GM23338 (cell line): ENCODE results near the gene RAB36. TPM values are rescaled to one million over a fixed set of nuclear protein-coding genes. Genes with fewer than 3 reads are reported as not detected.

ENCODE experiments used
- ATAC-seq: fragments of 200-7000 bp; cut with Tn5 transposase; 3 replicates; pipeline ENCODE4 v1.9.1; 2020
- DNase-seq: peaks from one replicate; pipeline ENCODE4 v3.0.0-alpha.2; 2015; ENCODE audit warnings: low spot score
- H2AFZ ChIP-seq: fragments of 200-600 bp; sonication (generic); 2 replicates; pipeline ENCODE4 v1.8.0; 2016; ENCODE audit warnings: antibody characterized with exemption, mild to moderate bottlenecking, moderate library complexity
- H3F3A ChIP-seq: fragments of 200-600 bp; sonication (generic); replicated peaks from 2 replicates; pipeline ENCODE4 v1.8.0; 2017; ENCODE audit warnings: antibody characterized with exemption, mixed run types, low read depth
- H3K27ac ChIP-seq: fragments of 200-600 bp; sonication (generic); 2 replicates; pipeline ENCODE4 v1.6.1; 2016; ENCODE audit warnings: low read depth
- H3K27me3 ChIP-seq: fragments of 200-600 bp; sonication (generic); 2 replicates; pipeline ENCODE4 v1.8.0; 2016; ENCODE audit warnings: mild to moderate bottlenecking, mixed run types, moderate library complexity; ENCODE audit not compliant: insufficient read depth
- H3K36me3 ChIP-seq: fragments of 200-600 bp; sonication (generic); 2 replicates; pipeline ENCODE4 v1.8.0; 2016; ENCODE audit warnings: mild to moderate bottlenecking; ENCODE audit not compliant: insufficient read depth
- H3K4me1 ChIP-seq: fragments of 200-600 bp; sonication (generic); 2 replicates; pipeline ENCODE4 v1.8.0; 2016; ENCODE audit warnings: mild to moderate bottlenecking, moderate library complexity; ENCODE audit not compliant: insufficient read depth
- H3K4me2 ChIP-seq: fragments of 200-600 bp; sonication (generic); 2 replicates; pipeline ENCODE4 v1.7.1; 2017; ENCODE audit warnings: mixed run types
- H3K4me3 ChIP-seq: fragments of 200-600 bp; sonication (generic); 2 replicates; pipeline ENCODE4 v1.6.1; 2016; ENCODE audit warnings: mixed run types
- H3K79me2 ChIP-seq: fragments of 200-600 bp; sonication (generic); replicated peaks from 2 replicates; pipeline ENCODE4 v1.8.0; 2017; ENCODE audit warnings: mild to moderate bottlenecking; ENCODE audit not compliant: insufficient read depth
- H3K9me2 ChIP-seq: fragments of 200-600 bp; sonication (generic); 2 replicates; pipeline ENCODE4 v1.8.0; 2017; ENCODE audit not compliant: insufficient read depth
- H4K20me1 ChIP-seq: fragments of 200-600 bp; sonication (generic); replicated peaks from 2 replicates; pipeline ENCODE4 v1.8.0; 2017; ENCODE audit warnings: mild to moderate bottlenecking; ENCODE audit not compliant: insufficient read depth
- H3K27ac Mint-ChIP-seq: 2 replicates; pipeline ENCODE4 v1.8.0; 2020; ENCODE audit warnings: inconsistent platforms, mild to moderate bottlenecking, moderate library complexity, mixed read lengths
- H3K27me3 Mint-ChIP-seq: 3 replicates; pipeline ENCODE4 v1.8.0; 2022; ENCODE audit warnings: low read depth, mild to moderate bottlenecking, moderate library complexity, mixed read lengths, inconsistent platforms; ENCODE audit not compliant: insufficient read depth, poor library complexity
- H3K36me3 Mint-ChIP-seq: 3 replicates; pipeline ENCODE4 v1.8.0; 2021; ENCODE audit warnings: low read depth, mild to moderate bottlenecking, inconsistent platforms, moderate library complexity, mixed read lengths
- H3K4me1 Mint-ChIP-seq: 3 replicates; pipeline ENCODE4 v1.8.0; 2020; ENCODE audit warnings: mild to moderate bottlenecking, inconsistent platforms, mixed read lengths
- H3K4me3 Mint-ChIP-seq: 3 replicates; pipeline ENCODE4 v1.8.0; 2021; ENCODE audit warnings: moderate library complexity, mild to moderate bottlenecking, inconsistent platforms, mixed read lengths
- H3K9me3 Mint-ChIP-seq: 3 replicates; pipeline ENCODE4 v1.8.0; 2020; ENCODE audit warnings: moderate library complexity, mild to moderate bottlenecking, inconsistent platforms, mixed read lengths
- CREB1 ChIP-seq: fragments of 250-450 bp; sonication (Bioruptor Pico); IDR thresholded peaks from 2 replicates; pipeline ENCODE4 v1.5.0; 2020; ENCODE audit warnings: low read depth, mild to moderate bottlenecking, moderate library complexity
- JUNB ChIP-seq: IDR thresholded peaks from one replicate; pipeline ENCODE4 v1.6.1; 2016; ENCODE audit warnings: antibody characterized with exemption; ENCODE audit not compliant: unreplicated experiment
- NANOG ChIP-seq: IDR thresholded peaks from 2 replicates; pipeline ENCODE4 v1.6.1; 2016; ENCODE audit warnings: antibody characterized with exemption, borderline replicate concordance
- POLR2AphosphoS5 ChIP-seq: IDR thresholded peaks from 2 replicates; pipeline ENCODE4 v1.6.1; 2016; ENCODE audit warnings: antibody characterized with exemption, low read depth
- STAT1 ChIP-seq: IDR thresholded peaks from one replicate; pipeline ENCODE4 v1.6.1; 2016; ENCODE audit warnings: antibody characterized with exemption; ENCODE audit not compliant: unreplicated experiment
- ZNF331 ChIP-seq: fragments of 250-450 bp; sonication (Bioruptor Pico); IDR thresholded peaks from 2 replicates; pipeline ENCODE4 v1.5.0; 2020; ENCODE audit warnings: low read depth, mild to moderate bottlenecking, moderate library complexity
- polyA plus RNA-seq: library from polyadenylated mRNA; unstranded; fragments of >200 nt; fragmentation: Nextera tagmentation; extraction: Ambion mirVana; gene quantifications from 2 replicates; pipeline ENCODE4 v1.2.1, GENCODE V29; 2016
- total RNA-seq: library from RNA; depleted of rRNA; stranded (reverse); fragments of >200 nt; shearing (Covaris generic); gene quantifications from 2 replicates; pipeline ENCODE4 v1.2.3, GENCODE V29; 2014
- TF ChIP-seq, protein P1 (sequence below), 2 experiments: fragments of 200-600 bp in 1 of 2; sonication (generic) in 1 of 2; conservative IDR thresholded peaks; 2 replicates each; pipeline versions ENCODE4 v1.5.1 to v1.6.1; 2016 to 2017; ENCODE audit warnings: antibody characterized with exemption in 2 of 2, low read depth in 2 of 2, mild to moderate bottlenecking in 2 of 2, moderate library complexity in 1 of 2
- TF ChIP-seq, protein P2 (sequence below): fragments of 250-450 bp; sonication (Bioruptor Pico); IDR thresholded peaks from 2 replicates; pipeline ENCODE4 v1.5.0; 2020; ENCODE audit warnings: mild to moderate bottlenecking, moderate library complexity
- TF ChIP-seq, protein P3 (sequence below): IDR thresholded peaks from 2 replicates; pipeline ENCODE4 v1.6.1; 2016; ENCODE audit warnings: antibody characterized with exemption

Gene RAB36
- total and polyA plus RNA-seq, 2 experiments from 2014 or later = 0.58 to 1.2 TPM

DNA sequence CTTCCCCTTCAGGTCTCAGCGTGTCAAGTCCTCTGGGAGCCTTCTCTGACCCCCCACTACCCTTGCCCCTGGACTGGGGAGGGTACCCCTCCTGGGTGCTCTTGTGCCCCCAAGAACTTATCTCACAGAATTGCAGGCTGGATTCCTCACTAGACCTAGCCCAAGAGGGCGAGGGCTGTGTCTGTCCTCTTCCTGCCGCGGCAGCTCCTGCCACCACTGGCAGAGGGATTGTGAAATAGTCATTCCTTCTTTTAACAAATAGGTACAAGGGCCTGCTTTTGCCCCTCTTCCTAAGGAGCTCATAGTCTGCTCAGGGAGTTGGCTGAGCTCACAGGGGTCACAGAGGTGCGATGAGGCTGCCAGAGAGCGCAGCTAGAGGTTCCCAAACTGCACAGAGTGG is 5.5 kb downstream of the RAB36 start:
- Histone ChIP-seq H3K27ac (no peak overlapping the region), H3F3A (no peaks in the 10 kb centered on the region), H2AFZ (no peak overlapping the region), H3K36me3 (no peaks in the 10 kb centered on the region), H4K20me1 (no peaks in the 10 kb centered on the region), H3K27me3 (peaks cover 15% of the 10 kb centered on the region; the same call in 1 of the 2 replicates), H3K4me3 (no peak overlapping the region), H3K9me2 (no peaks in the 10 kb centered on the region), H3K79me2 (no peaks in the 10 kb centered on the region), H3K4me1 (peaks cover 5% of the 10 kb centered on the region; the same call in 1 of the 2 replicates), H3K4me2 (no peak overlapping the region)
- H3K9me3 Mint-ChIP-seq = no peaks in the 10 kb centered on the region; the same call in 2 of the 3 replicates
- H3K36me3 Mint-ChIP-seq = no peaks in the 10 kb centered on the region
- H3K4me3 Mint-ChIP-seq = no peak overlapping the region
- H3K27me3 Mint-ChIP-seq = peaks cover 27% of the 10 kb centered on the region
- TF ChIP-seq CREB1 (CRISPR knock-in tag) (no peak), POLR2AphosphoS5 (no peak), JUNB (no peak), NANOG (no peak), STAT1 (no peak), ZNF331 (no peak)
- TF ChIP-seq, protein P1, sequence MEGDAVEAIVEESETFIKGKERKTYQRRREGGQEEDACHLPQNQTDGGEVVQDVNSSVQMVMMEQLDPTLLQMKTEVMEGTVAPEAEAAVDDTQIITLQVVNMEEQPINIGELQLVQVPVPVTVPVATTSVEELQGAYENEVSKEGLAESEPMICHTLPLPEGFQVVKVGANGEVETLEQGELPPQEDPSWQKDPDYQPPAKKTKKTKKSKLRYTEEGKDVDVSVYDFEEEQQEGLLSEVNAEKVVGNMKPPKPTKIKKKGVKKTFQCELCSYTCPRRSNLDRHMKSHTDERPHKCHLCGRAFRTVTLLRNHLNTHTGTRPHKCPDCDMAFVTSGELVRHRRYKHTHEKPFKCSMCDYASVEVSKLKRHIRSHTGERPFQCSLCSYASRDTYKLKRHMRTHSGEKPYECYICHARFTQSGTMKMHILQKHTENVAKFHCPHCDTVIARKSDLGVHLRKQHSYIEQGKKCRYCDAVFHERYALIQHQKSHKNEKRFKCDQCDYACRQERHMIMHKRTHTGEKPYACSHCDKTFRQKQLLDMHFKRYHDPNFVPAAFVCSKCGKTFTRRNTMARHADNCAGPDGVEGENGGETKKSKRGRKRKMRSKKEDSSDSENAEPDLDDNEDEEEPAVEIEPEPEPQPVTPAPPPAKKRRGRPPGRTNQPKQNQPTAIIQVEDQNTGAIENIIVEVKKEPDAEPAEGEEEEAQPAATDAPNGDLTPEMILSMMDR (conservative IDR thresholded peaks at IDR 0.05; ENCODE audit: low read depth in 2 of 2) = no peak
- TF ChIP-seq, protein P2, sequence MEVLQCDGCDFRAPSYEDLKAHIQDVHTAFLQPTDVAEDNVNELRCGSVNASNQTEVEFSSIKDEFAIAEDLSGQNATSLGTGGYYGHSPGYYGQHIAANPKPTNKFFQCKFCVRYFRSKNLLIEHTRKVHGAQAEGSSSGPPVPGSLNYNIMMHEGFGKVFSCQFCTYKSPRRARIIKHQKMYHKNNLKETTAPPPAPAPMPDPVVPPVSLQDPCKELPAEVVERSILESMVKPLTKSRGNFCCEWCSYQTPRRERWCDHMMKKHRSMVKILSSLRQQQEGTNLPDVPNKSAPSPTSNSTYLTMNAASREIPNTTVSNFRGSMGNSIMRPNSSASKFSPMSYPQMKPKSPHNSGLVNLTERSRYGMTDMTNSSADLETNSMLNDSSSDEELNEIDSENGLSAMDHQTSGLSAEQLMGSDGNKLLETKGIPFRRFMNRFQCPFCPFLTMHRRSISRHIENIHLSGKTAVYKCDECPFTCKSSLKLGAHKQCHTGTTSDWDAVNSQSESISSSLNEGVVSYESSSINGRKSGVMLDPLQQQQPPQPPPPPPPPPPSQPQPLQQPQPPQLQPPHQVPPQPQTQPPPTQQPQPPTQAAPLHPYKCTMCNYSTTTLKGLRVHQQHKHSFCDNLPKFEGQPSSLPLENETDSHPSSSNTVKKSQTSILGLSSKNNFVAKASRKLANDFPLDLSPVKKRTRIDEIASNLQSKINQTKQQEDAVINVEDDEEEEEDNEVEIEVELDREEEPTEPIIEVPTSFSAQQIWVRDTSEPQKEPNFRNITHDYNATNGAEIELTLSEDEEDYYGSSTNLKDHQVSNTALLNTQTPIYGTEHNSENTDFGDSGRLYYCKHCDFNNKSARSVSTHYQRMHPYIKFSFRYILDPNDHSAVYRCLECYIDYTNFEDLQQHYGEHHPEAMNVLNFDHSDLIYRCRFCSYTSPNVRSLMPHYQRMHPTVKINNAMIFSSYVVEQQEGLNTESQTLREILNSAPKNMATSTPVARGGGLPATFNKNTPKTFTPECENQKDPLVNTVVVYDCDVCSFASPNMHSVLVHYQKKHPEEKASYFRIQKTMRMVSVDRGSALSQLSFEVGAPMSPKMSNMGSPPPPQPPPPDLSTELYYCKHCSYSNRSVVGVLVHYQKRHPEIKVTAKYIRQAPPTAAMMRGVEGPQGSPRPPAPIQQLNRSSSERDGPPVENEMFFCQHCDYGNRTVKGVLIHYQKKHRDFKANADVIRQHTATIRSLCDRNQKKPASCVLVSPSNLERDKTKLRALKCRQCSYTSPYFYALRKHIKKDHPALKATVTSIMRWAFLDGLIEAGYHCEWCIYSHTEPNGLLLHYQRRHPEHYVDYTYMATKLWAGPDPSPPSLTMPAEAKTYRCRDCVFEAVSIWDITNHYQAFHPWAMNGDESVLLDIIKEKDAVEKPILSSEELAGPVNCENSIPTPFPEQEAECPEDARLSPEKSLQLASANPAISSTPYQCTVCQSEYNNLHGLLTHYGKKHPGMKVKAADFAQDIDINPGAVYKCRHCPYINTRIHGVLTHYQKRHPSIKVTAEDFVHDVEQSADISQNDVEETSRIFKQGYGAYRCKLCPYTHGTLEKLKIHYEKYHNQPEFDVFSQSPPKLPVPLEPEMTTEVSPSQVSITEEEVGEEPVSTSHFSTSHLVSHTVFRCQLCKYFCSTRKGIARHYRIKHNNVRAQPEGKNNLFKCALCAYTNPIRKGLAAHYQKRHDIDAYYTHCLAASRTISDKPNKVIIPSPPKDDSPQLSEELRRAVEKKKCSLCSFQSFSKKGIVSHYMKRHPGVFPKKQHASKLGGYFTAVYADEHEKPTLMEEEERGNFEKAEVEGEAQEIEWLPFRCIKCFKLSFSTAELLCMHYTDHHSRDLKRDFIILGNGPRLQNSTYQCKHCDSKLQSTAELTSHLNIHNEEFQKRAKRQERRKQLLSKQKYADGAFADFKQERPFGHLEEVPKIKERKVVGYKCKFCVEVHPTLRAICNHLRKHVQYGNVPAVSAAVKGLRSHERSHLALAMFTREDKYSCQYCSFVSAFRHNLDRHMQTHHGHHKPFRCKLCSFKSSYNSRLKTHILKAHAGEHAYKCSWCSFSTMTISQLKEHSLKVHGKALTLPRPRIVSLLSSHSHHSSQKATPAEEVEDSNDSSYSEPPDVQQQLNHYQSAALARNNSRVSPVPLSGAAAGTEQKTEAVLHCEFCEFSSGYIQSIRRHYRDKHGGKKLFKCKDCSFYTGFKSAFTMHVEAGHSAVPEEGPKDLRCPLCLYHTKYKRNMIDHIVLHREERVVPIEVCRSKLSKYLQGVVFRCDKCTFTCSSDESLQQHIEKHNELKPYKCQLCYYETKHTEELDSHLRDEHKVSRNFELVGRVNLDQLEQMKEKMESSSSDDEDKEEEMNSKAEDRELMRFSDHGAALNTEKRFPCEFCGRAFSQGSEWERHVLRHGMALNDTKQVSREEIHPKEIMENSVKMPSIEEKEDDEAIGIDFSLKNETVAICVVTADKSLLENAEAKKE = no peak
- TF ChIP-seq, protein P3, sequence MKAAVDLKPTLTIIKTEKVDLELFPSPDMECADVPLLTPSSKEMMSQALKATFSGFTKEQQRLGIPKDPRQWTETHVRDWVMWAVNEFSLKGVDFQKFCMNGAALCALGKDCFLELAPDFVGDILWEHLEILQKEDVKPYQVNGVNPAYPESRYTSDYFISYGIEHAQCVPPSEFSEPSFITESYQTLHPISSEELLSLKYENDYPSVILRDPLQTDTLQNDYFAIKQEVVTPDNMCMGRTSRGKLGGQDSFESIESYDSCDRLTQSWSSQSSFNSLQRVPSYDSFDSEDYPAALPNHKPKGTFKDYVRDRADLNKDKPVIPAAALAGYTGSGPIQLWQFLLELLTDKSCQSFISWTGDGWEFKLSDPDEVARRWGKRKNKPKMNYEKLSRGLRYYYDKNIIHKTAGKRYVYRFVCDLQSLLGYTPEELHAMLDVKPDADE = no peak
- H3K27ac Mint-ChIP-seq = no peak overlapping the region
- no peak for ATAC-seq
- H3K4me1 Mint-ChIP-seq = peaks cover 39% of the 10 kb centered on the region
- no peak for DNase-seq
